ENCODE measurements around the gene OGFOD1.

Gene OGFOD1

DNA sequence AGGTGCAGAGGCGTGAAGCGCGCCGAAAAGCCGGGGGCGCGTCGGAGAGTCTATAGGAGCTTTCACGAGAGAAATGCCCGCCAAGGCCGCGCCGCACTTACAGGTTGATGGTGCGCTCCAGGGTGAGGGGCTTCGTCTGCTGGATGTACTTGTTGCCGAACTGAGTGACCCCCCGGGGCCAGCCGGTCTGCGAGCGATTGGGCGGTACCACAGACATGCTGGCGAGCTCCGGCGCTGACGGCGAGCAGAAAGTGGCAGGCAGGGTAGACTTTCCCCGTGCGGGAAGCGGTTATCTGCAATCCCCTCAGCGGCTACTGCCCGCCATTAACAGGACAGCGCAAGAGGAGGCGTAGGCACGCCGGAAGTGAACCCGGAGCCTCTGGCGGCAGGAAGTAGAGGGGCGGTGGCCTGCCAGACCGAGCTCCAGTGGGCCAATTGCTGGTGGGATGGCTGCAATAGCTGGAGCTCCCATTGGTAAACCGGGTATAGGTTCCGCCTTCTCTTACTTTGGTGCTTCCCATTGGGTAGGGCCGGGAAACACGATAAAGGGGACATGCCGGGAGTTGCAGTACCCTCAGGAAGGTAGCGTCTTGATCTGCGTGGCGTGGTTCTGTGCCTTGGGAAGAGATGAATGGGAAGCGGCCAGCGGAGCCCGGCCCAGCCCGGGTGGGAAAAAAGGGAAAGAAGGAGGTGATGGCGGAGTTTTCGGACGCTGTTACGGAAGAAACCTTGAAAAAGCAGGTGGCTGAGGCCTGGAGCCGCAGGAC lies at the start of gene OGFOD1, which contains the start of gene NUDT21:
TSS of gene OGFOD1 (plus strand) at position 569 of the 767 bp plus-strand sequence. CDS start at position 628, 59 bp downstream.
TSS of gene NUDT21 (minus strand) at position 347 of the 767 bp plus-strand sequence. CDS start at position 217, 130 bp downstream.
- DNase-seq (ENCODE audit: insufficient read length, low spot score) (peak; percentile 99), FAIRE-seq (peak; percentile 95)

DNA sequence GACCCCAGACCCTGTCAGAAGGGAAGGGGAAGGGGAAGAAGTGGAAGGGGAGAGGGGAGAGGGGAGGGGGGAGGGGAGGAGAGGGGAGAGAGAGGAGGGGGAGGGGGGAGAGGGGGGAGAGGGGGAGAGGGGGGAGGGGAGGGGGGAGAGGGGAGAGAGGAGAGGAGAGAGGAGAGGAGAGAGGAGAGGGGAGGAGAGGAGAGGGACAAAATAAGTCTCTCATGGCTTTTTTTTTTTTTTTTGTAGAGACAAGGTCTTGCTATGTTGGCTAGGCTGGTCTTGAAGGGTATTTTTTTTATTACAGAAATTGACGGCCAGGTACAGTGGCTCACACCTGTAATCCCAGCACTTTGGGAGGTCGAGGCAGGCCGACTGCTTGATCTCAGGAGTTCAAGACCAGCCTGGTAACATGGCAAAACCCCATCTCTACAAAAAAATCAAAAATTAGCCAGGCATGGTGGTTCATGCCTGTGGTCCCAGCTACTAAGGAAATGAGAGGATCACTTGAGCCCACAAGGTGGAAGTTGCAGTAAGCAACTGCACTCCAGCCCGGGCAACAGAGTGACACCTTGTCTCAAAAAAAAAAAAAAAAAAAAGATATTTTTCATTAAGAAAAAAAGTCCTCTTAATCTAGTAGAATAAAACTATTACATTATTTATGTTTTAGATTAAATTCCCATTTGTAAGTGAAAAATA lies 45.2 kb upstream of the OGFOD1 start:
- DNase-seq (ENCODE audit: insufficient read length, low spot score), result no peak
- FAIRE-seq, result no peak

DNA sequence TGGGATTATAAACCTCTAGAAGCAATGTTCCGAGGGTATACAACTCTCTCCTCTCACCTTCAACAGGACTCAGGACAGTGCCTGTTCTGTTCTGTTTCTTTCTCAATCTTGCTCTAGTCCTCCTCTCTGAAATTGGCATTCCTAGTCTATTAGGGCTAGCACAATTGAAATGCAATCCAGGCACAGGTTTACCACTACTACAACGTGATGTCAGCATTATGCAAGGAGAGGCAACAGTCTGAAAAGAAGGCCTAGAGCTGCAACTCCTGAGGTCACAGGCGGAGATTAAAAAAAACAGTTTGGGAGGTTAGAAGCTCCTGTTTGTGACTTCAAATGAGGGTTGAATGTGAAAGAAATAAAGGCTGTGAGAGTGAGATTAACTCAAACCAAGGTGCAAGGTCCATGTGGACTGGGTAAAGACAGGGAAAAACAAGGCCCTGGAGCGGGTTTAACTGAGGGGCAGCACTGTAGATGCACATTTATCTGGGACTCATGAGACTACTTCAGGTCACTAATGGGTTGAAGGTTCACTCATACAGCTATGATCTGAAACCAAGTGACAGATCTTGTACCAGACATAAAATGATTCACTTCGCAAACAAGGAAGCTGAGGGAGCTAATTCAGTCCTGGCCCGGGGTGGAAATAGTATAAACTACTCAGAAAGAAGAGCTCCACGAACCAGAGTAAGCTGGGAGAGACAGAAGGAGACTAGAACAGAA lies 42.8 kb upstream of the OGFOD1 start:
- FAIRE-seq (no peak), DNase-seq (ENCODE audit: insufficient read length, low spot score) (no peak)

DNA sequence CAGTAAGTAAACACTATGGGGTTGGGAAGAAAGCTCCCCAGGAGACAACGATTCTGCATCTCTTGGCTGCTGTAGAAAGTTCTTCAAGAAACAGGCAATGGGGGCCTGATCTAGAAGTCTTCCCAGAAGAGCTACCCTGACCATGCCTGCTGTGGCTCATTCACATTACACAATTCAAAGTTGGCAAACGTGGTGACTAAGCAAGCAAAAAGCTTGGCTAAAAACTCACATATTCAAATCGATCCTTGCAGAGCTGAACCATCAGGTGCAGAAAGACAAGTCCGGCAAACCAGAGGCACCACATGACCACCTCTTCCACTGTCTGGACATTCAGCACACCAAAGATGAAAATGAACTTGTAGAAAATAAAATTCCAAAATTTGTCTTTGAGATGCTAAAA lies 42.2 kb upstream of the OGFOD1 start:
- no peak for DNase-seq (ENCODE audit: insufficient read length, low spot score)
- no peak for FAIRE-seq

DNA sequence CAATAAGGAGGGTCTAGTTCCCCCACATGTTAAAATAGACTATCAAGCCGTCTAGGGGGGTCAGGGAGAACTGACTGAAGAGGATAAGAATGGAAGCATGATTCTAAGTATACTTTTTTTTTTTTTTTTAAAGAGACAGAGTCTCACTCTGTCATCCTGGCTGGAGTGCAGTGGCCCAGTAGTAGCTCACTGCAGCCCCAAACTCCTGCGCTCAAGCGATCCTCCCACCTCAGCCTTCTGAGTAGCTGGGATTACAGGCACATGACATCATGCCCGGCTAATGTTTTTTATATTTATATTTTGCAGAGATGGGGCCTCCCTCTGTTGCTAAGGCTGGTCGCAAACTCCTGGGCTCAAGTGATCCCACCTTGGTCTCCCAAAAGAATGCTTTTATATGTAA lies 40.2 kb upstream of the OGFOD1 start:
- no peak for FAIRE-seq
- no peak for DNase-seq (ENCODE audit: insufficient read length, low spot score)

DNA sequence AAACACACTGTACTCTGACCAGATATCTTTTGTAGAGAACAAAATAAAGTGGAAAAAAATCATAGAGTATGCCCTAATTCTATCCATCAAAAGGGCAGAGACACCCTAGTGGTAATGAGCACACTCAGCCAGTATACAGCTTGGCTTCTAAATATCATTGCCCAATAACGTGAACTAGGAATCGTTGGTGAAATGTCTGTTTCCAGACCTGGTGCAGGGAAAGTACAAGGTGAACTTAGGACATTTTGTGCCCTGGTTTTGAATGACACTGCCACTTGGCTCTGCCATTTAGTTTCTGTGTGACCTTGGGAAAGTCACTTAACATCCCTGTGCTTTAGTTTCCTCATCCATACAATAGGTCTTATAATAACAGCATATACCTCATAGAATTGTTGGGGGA lies 39.7 kb upstream of the OGFOD1 start:
- FAIRE-seq (peak; percentile 13), DNase-seq (ENCODE audit: insufficient read length, low spot score) (no peak)

DNA sequence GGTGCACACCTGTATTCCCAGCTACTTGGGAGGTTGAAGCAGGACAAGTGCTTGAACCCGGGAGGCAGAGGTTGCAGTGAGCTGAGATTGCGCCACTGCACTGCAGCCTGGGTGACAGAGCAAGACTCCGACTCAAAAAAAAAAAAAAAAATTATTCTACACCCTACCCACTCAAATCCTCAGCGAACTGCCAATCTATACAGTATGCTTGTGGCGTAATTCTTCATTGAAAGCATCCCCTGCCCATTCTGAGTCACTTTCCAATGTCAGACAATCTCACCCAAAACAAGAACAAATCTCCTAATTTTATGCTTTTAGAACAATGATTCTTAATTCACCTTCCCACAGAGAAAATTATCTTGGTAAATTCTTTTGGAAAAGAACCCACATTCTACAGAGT lies 38.0 kb upstream of the OGFOD1 start:
- DNase-seq (ENCODE audit: insufficient read length, low spot score) (no peak), FAIRE-seq (no peak)

DNA sequence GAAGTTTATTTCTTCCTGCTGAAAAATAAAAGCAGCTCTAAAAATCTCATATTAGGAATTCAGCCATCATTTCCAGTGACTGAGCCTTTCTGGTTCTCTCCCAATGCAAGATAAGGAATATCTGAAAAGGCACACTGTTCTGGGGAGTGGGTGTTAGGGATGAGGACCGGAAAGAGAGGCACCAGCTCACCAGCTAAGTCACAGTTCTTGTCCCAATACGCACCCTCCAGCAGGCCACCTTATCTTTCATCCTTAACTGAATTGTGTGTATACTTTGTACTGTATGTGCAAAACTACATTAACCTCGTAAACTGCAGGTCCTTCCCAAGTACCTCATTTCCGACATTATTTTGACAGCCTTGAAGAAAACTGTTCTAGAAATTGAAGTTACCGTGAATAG lies 37.0 kb upstream of the OGFOD1 start:
- no peak for FAIRE-seq
- no peak for DNase-seq (ENCODE audit: insufficient read length, low spot score)

DNA sequence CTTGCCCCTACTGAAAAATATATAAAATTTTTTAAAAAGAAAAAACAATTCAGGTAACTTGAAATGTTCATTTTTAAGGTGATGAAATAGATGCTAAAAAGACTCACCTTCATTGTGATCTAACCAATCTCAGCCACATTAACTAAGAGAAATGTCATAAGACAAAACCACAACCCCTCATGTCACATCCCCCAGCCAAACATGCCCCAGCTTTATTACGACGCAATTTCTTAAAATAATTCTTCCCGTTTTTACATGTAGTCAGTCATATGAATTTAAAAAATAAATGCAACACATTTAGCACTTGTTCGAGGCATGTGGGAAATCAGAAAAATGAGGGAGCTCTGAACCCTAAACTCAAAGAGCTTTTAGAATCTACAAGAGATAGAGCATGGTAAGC lies 35.5 kb upstream of the OGFOD1 start:
- FAIRE-seq (no peak), DNase-seq (ENCODE audit: insufficient read length, low spot score) (no peak)

DNA sequence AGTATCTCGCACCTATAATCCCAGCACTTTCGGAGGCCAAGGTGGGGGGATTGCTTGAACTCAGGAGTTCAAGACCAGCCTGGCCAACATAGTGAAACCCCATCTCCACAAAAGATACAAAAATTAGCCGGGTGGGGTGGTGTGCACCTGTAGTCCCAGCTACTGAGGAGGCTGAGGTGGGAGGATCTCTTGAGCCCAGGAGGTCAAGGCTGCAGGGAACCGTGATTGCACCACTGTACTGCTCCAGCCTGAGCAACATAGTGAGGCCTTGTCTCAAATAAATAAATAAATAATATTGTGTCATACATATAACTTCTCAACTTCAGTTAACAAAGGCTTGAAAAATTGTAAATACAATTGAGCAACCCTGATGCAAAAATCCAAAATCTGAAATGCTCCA lies 34.2 kb upstream of the OGFOD1 start:
- DNase-seq (ENCODE audit: insufficient read length, low spot score) (no peak), FAIRE-seq (no peak)

DNA sequence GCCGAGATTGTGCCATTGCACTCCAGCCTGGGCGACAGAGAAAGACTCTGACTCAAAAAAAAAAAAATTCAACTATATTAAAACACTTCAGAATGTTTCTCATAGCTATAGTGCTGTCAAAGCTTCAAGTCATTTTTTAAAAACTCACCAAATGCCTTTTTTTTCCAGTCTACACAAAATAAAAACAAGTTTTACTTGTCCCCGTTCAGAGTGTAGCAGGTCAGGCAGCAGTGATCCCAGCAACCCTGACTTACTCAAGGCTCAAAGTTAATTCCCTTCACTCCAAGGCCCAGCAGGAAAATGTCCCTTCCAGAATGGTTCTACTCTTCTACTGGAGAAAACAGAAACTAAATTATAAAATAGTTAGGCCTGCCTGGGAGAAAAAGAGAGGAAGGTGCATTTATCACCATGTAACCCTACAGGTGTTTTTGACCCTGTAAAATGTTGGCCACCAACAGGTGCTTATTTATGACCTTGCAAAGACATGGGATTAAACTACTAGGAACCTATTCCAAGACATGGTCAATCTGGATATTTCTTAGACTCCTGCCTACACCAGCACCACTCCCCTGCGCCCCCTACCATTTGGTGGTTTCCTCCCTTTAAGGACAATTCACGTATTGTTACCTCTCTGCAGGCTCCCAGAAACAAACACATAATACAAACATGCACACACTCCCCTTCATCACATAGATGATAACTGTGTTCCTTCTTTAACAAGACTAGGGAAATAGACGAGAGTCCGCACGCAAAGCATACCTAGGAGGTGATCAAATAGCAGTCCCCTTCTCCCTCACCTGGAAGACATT lies 31.4 kb upstream of the OGFOD1 start:
- FAIRE-seq (no peak), DNase-seq (ENCODE audit: insufficient read length, low spot score) (no peak)

DNA sequence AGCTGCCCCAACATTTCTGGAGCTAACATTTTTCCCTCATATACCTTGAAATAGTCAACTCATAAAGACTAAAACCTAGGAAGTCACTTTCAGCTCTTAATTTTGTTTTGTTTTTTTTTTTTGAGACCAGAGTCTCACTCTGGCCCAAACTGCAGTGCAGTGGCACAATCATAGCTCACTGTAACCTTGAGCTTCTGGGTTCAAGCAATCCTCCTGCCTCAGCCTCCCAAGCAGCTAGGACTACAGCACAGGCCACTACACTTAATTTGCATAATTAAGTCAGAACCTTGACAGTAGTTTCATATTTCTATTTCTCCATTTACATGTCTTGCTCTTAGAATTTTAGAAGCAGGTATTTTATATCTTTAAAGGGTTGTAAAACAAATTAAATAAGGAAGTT lies 30.7 kb upstream of the OGFOD1 start:
- no peak for DNase-seq (ENCODE audit: insufficient read length, low spot score)
- FAIRE-seq, result no peak

DNA sequence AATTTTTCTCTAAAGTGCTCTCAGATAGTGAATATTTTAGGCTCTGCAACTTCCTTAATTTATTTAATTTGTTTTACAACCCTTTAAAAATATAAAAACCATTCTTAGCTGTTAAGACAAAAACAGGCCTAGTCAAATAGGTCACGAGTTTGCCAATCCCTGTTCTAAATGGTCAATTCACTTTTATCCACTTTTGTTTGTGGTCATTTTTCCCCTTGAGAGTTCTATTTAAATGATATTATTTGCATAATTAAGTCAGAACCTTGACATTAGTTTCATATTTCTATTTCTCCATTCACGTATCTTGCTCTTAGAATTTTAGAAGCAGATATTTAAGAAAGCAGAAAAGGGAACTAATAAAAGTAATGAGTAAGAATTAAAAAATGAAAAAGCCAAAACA lies 30.0 kb upstream of the OGFOD1 start:
- DNase-seq (ENCODE audit: insufficient read length, low spot score), result no peak
- FAIRE-seq, result no peak

DNA sequence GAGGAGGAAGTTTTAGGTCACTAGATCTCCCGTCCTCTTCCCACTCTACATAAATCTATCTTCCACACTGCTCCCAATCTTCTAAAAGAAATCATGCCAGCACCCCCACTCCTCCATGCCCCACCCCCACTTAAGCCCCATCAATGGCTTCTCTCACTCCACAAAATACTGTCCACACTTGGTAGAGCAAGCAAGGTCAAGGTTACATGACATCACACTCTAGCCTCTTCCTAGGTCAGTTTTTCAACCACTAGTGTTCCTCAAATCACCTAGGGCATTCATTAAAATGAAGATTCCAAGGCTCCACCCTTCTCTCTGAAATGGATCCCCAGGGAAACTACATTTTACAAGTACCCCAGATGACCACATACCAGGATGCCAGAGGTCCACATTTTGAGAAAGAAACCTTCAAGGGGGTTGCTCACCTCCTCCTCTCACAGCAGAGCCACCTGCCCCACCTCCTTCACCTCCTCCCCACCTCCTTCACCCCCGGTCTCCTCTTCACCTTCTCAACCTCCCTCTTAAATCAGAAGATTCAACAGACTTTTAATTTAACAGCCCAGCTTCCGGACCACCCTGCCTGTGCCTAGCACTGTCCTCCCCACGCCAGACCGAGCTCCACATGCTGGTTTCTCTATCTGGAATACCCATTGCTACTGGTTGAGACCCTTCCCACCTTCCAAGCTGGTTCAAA lies 29.2 kb upstream of the OGFOD1 start:
- DNase-seq (ENCODE audit: insufficient read length, low spot score), result no peak
- no peak for FAIRE-seq

DNA sequence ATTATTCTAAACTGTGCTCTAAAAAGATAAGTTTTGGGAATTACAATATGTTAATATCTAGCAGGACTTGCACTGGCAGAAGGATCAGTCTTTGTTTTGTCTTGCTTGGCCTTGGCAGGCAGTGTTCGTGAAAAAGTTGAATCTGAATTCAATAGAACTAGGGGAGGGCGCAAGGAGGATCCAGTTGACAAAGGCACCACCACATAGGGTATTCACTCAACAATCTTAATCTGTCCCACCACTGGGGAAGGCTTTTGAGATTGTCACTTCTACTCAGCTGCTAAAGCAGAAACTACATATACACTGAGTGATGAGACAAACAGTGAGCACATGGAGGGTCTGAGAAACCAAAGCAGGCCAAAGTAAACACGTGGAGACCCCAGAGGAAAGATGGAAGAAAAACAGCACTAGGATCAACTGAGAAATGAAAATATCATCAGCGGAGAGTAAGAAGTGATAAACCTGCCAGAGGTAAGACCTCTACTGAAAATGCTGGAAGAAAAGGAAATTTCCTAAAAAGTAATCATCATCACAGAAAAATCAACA lies 28.4 kb upstream of the OGFOD1 start:
- FAIRE-seq (no peak), DNase-seq (ENCODE audit: insufficient read length, low spot score) (no peak)

DNA sequence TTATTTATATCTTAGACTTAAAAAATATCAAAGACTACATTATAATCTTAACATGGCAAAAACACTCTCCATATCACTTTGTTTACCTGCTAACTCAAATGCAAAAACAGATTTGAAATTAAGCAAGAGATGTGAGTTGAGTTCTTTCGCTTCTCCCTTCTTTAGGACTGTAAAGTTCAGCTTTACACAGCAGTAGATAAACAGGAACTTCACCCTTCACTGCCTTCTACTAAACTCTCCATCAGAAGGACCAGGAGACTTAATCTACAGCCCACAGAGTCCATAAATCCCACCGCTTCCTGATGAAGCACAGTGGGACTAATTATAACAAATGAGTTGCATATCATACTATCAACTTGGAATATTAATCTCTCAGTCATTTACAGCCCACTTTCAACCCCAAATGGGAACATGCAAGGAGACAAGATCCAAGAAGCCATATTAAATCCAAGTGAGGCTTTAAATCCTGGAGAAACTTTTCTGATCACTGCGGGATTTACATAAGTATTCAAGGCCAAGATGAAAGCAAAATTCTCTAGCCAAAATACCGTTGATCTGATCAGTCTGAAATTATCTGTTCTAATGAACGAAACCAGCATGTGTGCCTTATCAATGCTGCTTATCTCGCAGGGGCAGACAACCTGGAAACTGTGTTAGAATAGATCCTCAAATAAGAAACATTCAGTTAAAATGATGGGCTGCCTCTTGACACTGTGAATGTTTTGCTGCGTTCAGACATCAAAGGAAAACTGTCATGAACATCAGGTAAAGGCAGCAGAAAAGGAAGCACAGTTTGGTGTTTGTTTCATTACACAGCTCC lies 27.6 kb upstream of the OGFOD1 start:
- DNase-seq (ENCODE audit: insufficient read length, low spot score) (no peak), FAIRE-seq (no peak)

DNA sequence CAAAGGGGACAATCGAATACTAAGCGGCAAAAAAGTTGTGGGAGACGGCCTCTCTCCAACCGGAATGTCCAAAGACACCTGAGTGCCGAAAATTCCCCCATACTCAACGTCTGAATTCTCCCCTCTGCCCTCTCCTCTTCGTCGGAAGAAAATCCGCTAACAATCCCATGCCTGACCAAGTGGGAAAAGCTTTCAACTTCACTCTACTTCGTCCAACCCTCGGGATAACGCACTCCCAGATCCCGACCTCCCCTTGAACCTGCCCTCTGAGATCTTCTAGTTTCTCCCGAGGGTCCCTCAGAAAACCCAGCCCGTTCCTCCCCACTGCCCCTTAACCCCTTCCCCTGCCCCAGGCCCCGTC lies 27.0 kb upstream of the OGFOD1 start:
- FAIRE-seq (no peak), DNase-seq (ENCODE audit: insufficient read length, low spot score) (no peak)

DNA sequence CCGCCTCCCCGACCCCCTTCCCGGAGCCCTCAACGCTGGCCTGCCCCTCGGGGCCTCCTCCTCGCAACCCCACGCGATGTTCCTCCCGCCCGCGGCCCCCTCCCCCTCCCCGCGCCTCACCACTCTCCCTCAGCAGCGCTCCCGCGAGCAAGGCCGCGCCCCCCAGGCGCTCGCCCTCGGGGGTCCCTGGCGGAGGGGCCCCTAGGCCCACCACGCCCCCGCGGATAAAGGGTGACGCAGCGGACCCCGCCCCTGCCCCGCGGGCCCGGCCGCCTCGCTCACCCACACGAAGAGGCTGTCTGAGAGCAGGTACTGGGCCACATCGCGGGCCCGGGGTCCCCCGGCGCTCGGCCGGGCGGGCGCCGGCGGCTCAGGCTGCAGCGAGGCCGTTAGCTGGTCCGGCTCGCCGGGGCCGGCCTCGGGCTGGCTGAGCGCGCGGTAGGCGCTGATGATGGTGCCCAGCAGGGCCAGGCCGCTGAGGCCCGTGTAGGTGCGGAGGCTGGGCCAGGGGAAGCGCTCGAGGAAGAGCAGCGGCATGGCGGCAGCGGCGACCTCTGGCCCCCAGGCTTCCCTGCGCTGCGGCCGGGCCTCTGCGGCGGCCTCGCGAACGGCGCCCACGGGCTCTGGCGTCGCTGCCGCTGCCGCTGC lies 26.4 kb upstream of the OGFOD1 start:
- no peak for FAIRE-seq

DNA sequence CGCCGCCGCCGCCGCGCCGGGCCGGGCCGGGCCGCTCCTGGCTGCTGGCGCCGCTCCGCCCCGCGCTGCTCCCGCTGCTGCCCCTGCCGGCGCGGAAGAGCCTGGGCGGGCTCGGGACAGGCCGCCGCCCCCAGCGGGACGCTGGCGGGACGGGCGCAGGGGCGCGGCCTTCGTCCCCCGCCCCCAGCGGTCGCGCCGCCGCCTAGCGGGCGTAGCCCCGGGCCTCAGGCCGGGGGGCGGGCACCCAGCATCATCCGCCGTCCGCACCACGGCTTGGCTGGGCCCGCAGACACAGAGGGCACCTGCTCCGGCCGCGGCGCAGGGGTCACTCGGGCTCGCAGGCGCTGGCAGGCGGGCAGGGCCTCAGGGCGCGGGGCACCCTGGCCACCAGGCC lies 25.9 kb upstream of the OGFOD1 start, which contains the start of gene AMFR:
TSS of gene AMFR (minus strand) at position 107 of the 394 bp plus-strand sequence. CDS start 218 bp downstream, outside the sequence.
- FAIRE-seq, result peak; percentile 90
- peak; percentile 71 for DNase-seq (ENCODE audit: insufficient read length, low spot score)

More for the DNA sequence above, 26.4 kb upstream of the OGFOD1 start:
- DNase-seq (ENCODE audit: insufficient read length, low spot score), result peak; percentile 25
